Stimulated activated CD4-positive, alpha-beta T cell treated with anti-CD3 and anti-CD28 coated beads, Interleukin-4, amount 100 ng/mL, for 48 hours (primary cell): ENCODE results near the gene GPR146.

Experiments
- DNase-seq, 2 donors: peaks; one replicate each; pipeline ENCODE4 v3.0.0-alpha.2; 2020; ENCODE audit warnings: low read depth in 2 of 2

Gene GPR146

GRCh38 chr7:1106063-1106792 is 61.9 kb downstream of the GPR146 start:
- DNase-seq, result no peak

- no peak for DNase-seq
These were observed 62.6 kb downstream of the GPR146 start for GRCh38 chr7:1106793-1107421.

- DNase-seq, result no peak
These were observed 64.0 kb downstream of the GPR146 start for GRCh38 chr7:1108264-1108920.
